NCI-H1694 treated with DMSO at 0.1 percent for 48 hours (cell line): Measurements from ENCODE around the gene STK32C.
"Not testable (repeated sequence)": the region's sequence is repeated elsewhere in the genome, so short reads cannot be mapped to it uniquely, and the experiment has no call there.

ENCODE experiments used
- DNase-seq: peaks from one replicate; lab custom pipeline; 2025; lab: John Stamatoyannopoulos, UW

The STK32C gene

DNA sequence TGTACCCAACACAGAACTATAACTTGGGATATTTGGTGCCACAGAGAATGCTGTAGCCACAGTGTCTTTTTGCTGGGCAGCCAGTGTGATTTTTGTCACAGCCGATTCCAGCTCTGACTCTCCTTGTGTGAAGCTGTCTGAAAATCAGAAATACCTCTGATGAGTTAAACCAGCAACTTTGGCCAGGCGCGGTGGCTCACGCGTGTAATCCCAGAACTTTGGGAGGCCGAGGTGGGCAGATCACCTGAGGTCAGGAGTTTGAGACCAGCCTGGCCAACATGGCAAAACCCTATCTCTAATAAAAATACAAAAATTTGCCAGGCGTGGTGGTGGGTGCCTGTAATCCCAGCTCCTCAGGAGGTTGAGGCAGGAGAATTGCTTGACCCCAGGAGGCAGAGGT, 30.1 kb upstream of the STK32C start:
- DNase-seq = not testable (repeated sequence)

- no peak for DNase-seq
Measured at GRCh38 chr10:132336919-132337407, 29.2 kb upstream of the STK32C start.

- DNase-seq = no peak
Measured at GRCh38 chr10:132336064-132336746, 28.5 kb upstream of the STK32C start.

DNA sequence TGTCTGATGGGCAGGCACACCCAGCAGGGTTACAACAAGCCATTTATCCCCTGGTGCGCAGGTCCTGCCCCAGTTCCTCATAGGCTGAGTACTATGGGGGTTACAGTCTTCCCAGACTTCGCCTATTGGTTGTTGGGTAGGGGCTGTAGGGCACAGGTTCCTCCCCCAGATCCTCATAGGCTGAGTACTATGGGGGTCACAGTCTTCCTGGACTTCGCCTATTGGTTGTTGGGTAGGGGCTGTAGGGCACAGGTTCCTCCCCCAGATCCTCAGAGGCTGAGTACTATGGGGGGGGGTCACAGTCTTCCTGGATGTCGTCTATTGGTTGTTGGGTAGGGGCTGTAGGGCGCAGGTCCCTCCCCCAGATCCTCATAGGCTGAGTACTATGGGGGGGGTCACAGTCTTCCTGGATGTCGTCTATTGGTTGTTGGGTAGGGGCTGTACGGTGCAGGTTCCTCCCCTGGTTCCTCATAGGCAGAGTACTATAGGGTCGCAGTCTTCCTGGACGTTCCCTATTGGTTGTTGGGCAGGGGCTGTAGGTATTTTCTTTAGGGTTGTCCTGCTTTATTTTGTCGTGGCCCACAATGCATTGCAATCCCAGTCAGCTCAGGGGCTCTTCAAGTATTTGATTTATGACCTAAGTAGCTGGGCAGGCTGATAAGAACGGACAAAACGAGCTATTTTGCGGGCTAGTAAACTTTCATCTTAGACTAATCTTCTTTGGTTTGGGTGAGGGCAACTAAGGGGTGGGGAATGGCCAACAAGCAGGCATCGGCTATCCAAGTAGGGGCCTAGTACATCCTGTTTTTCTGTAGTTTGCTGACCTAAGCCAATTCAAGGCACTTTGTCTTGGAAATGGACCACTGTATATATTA, 27.7 kb upstream of the STK32C start:
- DNase-seq = no peak

GRCh38 chr10:132334631-132335188, 27.0 kb upstream of the STK32C start:
- DNase-seq = no peak

DNA sequence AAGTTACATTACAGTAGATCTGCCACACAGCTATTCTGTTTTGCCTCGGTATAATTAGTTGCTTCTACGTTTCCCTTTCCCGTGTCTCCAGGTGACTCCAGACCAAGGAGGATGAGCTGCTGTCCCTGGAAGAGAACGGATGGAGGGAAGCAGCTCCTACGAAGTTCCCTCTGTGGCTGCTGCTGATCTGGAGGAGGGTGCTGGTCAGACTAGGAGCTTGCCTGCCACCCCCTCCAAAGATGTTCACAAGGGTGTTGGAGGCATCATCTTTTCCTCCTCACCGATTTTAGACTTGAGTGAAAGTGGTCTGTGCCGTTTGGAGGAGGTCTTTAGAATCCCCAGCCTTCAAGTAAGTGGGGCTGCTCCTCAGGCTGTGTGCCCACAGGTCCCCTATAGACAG, 25.6 kb upstream of the STK32C start:
- DNase-seq = no peak

- no peak for DNase-seq
Measured at GRCh38 chr10:132332433-132332754, 24.6 kb upstream of the STK32C start.

- peak; percentile 49 for DNase-seq
Measured at GRCh38 chr10:132331601-132332432, 24.1 kb upstream of the STK32C start, which contains the start of gene LRRC27. TSS of gene LRRC27 (plus strand) at chr10:132332193. CDS start at chr10:132333525, 1,332 bp downstream.

DNA sequence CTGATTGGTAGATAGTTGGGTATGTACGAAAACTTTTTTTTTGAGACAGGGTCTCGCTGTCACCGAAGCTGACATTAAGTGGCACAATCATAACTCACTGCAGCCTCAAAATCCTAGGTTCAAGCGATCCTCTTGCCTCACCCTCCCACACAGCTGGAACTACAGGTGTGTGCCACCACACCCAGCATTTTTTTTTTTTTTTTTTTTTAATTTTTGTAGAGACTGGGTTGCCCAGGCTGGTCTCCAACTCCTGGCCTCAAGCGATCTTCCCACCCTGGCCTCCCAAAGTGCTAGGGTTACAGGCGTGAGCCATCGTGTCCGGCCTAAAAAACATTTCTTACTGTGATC, 22.7 kb upstream of the STK32C start:
- DNase-seq = no peak

DNA sequence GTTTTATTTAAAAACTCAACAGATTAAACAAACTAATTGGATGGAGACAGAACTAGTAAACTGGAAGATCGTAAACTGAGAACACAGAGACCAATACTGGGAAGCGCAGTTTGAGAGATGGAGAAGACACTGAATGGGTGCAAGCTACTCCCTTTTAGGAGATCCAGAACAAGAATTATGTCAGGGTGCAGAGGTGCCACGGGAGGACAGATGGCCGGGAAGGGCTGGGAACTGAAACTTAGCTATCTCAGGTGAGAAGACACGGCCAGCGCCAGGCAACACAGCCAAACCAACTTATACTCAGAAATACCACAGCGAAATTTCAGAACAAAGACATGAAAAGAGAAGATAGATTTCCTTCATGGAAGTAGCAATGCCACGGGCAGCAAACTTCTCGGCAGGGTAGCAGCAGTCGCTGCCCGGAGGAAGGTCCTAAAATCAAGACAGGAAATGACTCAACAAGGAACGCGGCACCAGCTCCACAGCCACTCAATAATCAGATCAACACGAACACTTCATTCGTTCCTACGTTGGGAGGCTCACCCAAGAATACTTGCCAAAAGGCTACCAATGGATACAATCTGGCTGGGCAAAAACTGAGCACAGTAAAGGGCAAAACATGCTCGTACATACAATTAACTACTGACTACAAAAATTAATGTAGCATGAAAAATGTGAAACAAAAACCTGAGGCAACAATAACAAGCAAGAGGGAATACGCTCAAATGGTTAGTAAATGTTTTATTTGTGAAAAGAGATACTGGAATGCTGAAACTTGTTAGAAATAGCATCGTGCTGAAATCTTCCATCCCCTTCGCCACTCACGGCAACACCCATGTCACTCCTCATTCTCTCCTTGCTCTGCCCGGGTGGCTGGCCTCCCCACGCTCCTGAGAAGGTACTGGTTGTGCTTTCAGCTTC, 22.1 kb upstream of the STK32C start:
- DNase-seq = no peak

DNA sequence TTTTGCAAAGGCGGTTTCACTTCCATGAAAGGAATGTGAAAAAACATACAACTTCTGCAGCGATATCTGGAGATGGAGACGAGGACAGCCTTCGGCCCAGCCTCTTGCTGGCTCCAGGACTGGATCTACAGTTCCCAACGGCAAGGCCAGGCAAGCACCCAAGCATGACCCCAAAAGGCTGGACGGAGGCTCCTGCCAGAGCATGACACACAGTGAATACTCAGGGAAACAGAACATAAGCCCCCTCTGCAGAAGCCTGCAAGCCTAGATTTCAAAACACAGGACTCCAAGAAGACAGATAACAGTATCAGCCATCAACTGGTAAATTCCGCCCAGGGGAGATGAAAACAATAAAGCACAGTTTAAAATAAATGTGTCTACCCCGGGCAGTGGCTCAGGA, 21.0 kb upstream of the STK32C start:
- DNase-seq = no peak

DNA sequence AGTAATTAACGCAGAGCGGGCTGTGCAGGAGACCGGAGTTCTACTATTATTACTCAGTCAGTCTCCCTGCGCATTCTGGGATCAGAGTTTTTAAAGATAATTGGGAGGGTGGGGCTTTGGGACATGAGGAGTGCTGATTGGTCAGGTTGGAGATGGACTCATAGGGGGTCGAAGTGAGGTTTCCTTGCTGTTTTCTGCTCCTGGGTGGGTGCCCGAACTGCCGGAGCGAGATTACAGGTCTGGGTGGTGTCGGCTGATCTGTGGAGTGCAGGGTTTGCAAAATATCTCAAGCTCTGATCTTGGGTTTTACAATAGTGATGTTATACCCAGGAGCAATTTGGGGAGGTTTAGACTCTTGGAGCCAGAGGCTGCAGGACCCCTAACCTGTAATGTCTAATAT, 20.4 kb upstream of the STK32C start:
- no peak for DNase-seq

DNA sequence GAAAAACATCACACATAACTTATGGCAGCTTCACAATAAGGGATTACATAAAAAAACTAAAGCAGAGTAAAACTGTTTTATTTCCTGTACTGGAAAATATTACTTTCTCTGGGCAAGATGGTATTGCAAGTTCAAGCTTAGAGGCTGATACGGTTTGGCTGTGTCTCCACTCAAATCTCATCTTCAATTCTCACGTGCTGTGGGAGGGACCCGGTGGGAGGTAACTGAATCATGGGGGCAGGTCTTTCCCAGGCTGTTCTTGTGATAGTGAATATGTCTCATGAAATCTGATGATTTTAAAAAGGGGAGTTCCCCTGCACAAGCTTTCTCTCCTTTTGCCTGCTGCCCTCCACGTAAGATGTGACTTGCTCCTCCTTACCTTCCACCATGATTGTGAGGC, 19.2 kb upstream of the STK32C start:
- no peak for DNase-seq

DNA sequence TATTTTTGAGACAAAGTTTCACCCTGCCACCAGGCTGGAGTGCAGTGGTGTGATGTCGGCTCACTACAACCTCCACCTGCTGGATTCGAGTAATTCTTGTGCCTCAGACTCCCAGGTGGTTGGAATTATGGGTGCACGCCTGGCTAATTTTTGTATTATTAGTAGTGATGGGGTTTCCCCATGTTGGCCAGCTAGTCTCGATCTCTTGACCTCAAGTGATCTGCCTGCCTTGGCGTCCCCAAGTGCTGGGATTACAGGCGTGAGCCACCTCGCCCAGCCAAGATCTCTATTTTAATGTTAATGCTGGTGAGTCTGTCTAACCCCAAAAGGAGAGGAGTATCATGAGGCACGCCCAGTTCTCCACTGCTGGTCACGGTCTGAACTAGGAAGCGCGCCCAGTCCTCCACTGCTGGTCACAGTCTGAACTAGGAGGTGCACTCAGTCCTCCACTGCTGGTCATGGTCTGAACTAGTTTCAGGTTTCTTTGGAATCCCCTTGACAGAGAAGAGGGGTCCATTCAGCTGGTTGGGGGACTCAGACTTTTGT, 18.7 kb upstream of the STK32C start:
- DNase-seq = no peak

DNA sequence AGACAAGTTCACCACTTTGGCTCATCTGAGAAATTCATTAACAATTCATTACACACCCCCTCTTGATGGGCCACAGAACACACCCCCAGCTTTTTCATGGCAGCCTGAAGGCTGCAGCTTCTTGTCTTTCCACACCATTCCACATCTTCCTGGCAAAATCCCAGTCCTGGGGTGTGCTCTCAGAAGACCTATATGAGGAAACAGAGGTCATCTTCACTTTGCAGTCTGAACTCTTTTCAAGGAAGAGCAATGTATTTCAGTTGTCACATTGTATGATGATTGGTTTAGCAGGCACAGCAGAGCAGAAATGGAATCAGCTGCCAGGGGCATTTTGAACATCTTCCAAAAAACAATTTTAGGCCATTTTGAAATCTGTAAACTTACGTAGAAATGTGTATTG, 16.4 kb upstream of the STK32C start:
- DNase-seq = no peak

GRCh38 chr10:132322586-132323048, 14.9 kb upstream of the STK32C start:
- no peak for DNase-seq

DNA sequence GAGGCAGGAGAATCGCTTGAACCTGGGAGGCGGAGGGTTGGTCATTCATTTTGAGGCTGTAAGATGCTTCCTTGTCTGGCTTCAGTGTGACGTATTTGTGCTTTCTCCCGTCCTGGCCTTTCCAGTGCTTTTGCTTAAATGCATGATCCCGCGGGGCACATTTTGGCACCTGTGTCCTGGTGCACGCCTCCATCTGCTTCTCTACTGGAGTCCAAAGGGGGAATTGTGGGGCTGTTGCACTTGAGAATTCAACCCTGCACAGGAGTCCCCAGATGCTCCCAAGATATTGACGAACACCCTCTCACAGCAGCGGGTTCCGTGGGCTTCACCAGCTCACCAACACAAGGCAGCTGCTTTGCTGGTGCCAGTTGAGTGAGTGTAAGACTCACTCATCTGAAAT, 14.0 kb upstream of the STK32C start:
- no peak for DNase-seq

GRCh38 chr10:132320654-132321469, 13.1 kb upstream of the STK32C start:
- DNase-seq = no peak

DNA sequence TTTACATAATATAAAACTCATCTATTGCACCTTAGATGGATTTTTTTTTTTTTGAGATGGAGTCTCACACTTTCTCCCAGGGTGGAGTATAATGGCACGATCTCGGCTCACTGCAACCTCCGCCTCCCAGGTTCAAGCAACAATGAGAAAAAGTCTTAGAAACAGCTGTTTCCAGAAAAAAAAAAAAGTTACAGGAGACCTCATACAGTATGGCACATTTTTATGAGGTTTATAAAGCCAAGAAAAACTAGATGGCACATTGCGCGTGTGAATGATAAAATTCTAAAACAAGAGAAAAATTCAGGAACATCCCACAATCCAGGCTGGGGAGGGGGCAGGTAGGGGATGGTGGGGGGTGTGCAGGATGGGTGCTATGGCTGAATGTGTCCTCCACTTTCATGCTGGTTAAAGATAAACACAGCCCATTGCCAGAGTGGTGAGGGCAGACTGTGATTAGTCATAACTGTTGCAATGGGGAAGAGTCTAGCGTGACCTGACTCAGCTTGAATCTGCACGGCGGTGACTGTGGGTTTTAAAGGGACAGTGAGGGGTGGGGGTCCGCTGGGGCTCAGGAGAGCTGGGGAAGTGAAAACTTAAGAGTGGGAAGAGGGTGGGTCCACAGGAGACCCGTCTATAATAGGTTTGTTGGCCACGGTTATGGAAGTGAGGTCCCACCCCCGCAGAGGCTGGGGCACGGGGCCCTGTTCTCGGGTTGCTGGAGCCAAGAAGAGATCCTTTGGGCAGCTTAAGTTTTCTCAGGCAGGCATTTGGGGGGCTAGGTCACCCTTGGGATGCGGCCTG, 12.3 kb upstream of the STK32C start:
- no peak for DNase-seq
